NCI-H510A (cell line): Measurements from ENCODE around the gene SETD4.

Experiments
- DNase-seq: peaks from one replicate; lab custom pipeline; 2025; lab: John Stamatoyannopoulos, UW

SETD4 gene

GRCh38 chr21:36005879-36006400 is 54.4 kb downstream of the SETD4 start:
- DNase-seq = no peak

GRCh38 chr21:36005018-36005417 is 55.3 kb downstream of the SETD4 start:
- no peak for DNase-seq

- DNase-seq = no peak
These were observed 55.9 kb downstream of the SETD4 start for GRCh38 chr21:36004441-36004840.

- no peak for DNase-seq
These were observed 56.5 kb downstream of the SETD4 start for GRCh38 chr21:36003776-36004175.

- DNase-seq = no peak
These were observed 64.1 kb downstream of the SETD4 start for GRCh38 chr21:35996217-35996616.

GRCh38 chr21:35995522-35996088 is 64.7 kb downstream of the SETD4 start:
- DNase-seq = no peak

GRCh38 chr21:35994613-35995012 is 65.7 kb downstream of the SETD4 start:
- no peak for DNase-seq

- DNase-seq = no peak
These were observed 66.3 kb downstream of the SETD4 start for GRCh38 chr21:35993875-35994490.

GRCh38 chr21:35991131-35991530 is 69.2 kb downstream of the SETD4 start:
- no peak for DNase-seq

GRCh38 chr21:35990609-35991008 is 69.7 kb downstream of the SETD4 start:
- no peak for DNase-seq

GRCh38 chr21:35989138-35989735 is 71.1 kb downstream of the SETD4 start:
- no peak for DNase-seq

- DNase-seq = no peak
These were observed 71.7 kb downstream of the SETD4 start for GRCh38 chr21:35988416-35989137.

GRCh38 chr21:35987475-35987874 is 72.9 kb downstream of the SETD4 start:
- no peak for DNase-seq

GRCh38 chr21:35984654-35985361 is 75.5 kb downstream of the SETD4 start:
- no peak for DNase-seq
